CD4-positive, alpha-beta T cell treated with Interleukin-4 for 1 hour (primary cell): ENCODE data around the gene CTCF.

Experiments used
- DNase-seq, 2 donors: peaks; one replicate each; pipeline ENCODE4 v3.0.0-alpha.2; 2020 to 2022

Gene CTCF

GRCh38 chr16:67535201-67535600 lies 27.1 kb upstream of the CTCF start:
- DNase-seq, result no peak

GRCh38 chr16:67537270-67537635 lies 25.1 kb upstream of the CTCF start:
- DNase-seq, result peak; percentile 49 to 53

GRCh38 chr16:67537636-67538591 lies 24.4 kb upstream of the CTCF start:
- peak; percentile 80 to 85 for DNase-seq

DNA sequence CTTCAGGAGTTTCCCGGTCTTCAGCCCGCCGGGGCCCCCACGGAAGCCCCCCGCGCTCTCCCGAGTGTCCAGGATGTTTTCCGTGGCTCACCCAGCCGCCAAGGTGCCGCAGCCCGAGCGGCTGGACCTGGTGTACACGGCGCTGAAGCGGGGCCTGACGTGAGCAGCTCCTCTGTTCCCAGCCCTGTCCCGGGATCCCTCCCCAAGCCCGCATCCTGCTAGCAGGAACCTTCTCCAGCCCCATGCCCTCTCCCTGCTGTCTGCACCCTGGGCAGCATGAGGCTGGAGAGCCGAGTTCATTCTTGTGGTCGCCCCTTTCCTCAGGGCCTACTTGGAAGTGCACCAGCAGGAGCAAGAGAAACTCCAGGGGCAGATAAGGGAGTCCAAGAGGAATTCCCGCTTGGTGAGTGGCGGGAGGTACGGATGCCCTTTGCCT lies 23.6 kb upstream of the CTCF start:
- DNase-seq, result no peak

DNA sequence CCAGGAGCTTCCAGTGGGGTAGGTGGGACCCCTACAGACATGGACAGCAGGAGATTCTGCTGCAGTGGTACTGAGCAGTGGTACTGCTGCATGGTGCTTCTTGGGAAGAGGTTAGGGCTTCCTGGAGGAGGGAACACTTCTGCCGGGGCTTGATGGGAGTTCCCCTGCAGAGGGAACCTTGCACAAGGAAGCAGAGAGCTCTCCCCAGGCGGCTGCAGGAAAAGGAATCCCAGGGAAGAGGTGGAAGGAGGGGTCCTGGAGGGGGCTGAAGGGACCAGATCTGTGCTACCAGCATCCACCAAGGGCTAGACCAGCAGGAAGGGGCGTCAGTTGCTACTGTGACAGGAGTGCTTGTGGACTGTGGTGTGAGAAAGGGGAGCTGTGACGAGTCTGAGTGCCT lies 23.1 kb upstream of the CTCF start:
- DNase-seq, result no peak

- DNase-seq, result no peak
Observed at GRCh38 chr16:67539691-67540635, 22.4 kb upstream of the CTCF start.

DNA sequence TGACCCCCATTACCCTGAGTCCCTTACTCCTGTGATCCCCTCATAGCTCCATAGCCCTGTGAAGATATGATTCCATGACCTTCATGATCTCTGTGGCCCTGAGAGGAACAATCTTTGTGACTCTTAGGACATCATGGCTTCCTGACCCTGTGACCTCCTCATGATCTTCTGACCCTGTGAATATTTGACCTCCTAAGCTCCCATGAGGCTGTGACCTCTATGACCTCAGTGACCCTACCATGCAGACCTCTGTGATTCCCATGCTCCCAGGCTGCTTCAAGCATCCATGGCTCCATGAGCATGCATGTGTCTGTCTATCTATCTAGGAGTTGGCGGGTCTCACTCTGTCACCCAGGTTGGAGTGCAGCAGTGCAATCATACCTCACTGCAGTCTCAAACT lies 21.6 kb upstream of the CTCF start:
- DNase-seq, result no peak

- no peak for DNase-seq
Observed at GRCh38 chr16:67541391-67542263, 20.7 kb upstream of the CTCF start.

DNA sequence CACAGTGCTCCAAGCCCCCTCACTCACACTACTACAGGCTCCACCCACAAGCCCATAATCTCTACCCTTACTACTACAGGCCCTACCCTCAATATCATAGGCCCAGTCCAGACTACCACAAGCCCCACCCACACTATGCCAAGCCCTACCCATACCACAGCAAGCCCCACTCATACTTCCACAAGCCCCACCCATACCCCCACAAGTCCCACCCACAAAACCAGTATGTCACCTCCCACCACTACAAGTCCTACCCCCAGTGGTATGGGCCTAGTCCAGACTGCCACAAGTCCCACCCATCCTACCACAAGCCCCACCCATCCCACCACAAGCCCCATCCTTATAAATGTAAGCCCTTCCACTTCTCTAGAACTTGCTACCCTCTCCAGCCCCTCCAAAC lies 19.9 kb upstream of the CTCF start:
- peak; percentile 92 to 93 for DNase-seq

GRCh38 chr16:67543036-67543435 lies 19.3 kb upstream of the CTCF start:
- no peak for DNase-seq

- no peak for DNase-seq
Observed at GRCh38 chr16:67543582-67543981, 18.7 kb upstream of the CTCF start.

GRCh38 chr16:67544329-67544841 lies 17.9 kb upstream of the CTCF start:
- DNase-seq, result no peak

DNA sequence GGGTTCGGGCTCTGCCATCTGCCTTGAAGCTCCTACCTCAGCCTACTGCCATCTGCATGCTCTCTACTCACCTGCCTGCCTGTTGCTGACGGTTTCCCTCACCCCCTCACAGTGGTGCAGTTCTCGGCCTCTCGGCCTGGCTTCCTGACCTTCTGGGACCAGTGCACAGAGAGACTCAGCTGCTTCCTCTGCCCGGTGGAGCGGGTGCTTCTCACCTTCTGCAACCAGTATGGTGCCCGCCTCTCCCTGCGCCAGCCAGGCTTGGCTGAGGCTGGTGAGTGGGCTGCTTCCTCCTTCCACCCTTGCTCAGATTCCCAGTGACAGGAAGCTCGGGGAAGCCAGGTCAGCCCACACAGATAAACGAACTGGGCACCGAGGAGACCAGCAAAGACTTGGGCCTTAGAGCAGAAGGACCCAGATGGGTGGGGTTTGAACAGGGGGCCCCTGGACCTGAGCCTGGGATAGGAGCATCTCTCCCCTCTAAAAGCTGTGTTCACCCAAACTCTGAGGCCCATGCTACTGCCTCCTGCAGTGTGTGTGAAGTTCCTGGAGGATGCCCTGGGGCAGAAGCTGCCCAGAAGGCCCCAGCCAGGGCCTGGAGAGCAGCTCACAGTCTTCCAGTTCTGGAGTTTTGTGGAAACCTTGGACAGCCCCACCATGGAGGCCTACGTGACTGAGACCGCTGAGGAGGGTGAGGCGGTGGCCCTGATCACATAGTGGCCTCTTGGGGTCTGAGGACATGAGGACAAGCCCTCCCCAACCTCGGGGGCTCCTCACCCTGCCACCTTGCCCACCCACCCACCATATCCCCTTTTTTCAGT lies 17.3 kb upstream of the CTCF start:
- no peak for DNase-seq

DNA sequence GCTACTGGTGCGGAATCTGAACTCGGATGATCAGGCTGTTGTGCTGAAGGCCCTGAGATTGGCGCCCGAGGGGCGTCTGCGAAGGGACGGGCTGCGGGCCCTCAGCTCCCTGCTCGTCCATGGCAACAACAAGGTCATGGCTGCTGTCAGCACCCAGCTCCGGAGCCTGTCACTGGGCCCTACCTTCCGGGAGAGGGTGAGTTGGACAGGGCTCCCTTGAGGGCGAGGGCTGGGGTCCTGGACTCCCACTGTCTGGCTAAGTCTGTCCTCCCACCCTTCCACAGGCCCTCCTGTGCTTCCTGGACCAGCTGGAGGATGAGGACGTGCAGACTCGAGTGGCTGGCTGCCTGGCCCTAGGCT lies 16.7 kb upstream of the CTCF start:
- DNase-seq, result no peak

GRCh38 chr16:67546091-67546501 lies 16.2 kb upstream of the CTCF start:
- DNase-seq, result no peak

GRCh38 chr16:67546761-67547422 lies 15.4 kb upstream of the CTCF start:
- DNase-seq, result peak; percentile 74 to 76

DNA sequence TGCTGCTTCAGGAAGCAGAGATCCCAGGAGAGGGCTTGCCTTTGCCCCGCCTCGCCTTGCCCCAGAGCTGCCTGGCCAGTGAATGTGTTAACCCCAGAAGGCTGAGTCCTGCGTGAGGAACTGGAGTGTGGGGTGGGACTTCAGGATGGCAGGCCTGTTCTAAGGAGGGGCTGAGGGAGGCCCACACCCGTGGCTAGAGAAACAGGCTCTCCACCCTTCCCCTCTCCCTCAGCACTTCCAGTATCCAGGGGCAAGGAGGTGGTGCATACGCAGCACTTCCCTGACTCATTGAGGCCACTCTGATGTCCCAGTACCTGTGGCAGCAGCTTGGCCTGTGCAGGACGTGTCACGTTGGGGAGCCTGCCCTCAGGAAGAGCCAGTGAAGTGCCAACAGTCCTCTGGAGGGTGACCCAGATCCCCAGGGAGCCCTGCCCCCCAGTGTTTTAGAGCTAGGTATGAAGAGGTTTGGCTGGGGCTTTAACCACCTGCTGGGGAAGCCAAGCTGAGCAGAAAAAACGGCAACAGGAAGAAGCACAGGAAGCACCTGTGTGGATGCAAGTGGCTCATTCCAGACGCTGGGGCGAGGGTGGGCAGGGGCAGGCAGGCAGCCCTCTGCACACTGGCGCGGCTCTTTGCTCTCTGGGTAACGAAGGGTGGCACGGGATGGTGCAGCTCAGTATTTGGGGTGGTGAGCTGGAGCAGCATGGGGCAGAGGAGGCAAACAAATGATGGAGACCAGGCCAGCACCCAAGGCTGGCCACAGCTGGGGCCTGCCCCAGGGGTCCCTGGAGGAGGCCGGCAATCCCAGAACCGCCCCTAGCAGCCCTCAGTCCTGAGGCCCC lies 14.7 kb upstream of the CTCF start:
- peak; percentile 63 to 79 for DNase-seq

DNA sequence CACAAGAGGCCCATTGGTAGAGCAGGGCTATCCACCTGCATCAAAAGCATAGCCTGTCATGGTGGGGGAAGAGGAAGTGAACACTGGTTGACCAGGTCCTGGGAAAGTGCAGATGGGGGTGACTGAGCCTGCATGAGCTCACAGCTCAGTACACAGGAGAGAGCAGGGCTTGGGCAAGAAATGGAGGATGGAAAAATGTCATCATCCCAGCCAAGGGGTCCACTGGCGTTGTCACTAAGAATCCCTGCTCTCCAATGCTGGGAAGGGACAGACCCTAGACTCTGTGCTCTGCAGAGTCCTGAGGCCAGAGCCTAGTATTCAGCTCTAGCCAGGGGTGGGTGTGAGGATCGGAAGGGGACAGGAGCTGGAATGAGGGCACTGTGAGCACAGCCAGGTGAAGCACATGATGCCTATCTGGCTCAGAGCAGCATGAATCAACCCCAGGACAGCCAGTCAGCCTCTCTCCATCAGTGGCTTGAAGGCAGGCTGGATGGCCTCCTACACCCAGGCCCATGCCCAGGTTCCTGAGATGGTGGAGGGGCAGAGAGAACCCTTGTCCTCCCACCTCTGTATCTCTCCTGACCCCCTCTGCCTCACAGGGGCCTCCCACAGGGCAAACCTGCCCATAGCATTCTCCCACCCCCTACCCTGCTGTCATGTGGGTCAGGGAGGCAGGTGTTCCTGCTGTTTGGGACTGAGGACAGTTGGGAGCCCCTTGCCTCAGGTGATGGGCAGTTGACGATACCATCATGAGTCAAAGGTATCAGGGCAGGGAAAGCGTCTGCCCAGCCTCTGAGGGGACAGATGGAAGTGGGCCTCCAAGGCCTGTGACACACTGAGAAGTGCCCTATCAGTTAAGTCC lies 13.8 kb upstream of the CTCF start:
- peak in 1 of 2 donors; percentile 41 for DNase-seq

DNA sequence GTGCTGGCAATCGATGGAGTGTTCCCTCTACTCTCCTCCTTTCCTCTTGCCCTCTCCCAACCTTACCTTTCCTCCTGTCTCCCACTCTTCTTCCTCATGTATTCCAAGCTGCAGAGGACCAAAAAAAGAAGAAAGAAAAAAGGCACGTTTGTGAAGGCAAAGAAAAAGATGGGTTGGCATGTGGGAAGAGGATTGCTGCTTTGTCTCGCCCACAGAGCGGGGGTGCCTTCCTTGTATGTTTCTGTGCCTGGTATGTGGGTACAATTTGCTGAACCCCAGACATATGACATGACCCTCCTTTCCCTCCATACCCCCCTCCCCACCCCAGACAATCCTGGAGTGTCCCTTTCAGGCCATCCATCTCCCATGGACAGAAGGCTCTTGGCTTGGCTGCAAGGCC lies 13.1 kb upstream of the CTCF start:
- DNase-seq, result no peak
